Upper lobe of left lung (tissue), 4 donors: ENCODE data around the gene CLDN1.

ENCODE experiments used
- CTCF ChIP-seq, 6 experiments: fragments of 450-650 bp in 4 of 6; fragments of 200-600 bp in 2 of 6; sonication (generic) in 2 of 6; IDR thresholded peaks; one replicate each; pipeline ENCODE4 v1.5.1; 2016 to 2019; ENCODE audit warnings: antibody characterized with exemption in 6 of 6
- EP300 ChIP-seq, 4 donors: sonication (generic); formaldehyde crosslinking; IDR thresholded peaks; one replicate each; pipeline ENCODE4 v1.5.1; 2017; ENCODE audit warnings: antibody characterized with exemption in 4 of 4, control low read depth in 2 of 4
- POLR2A ChIP-seq, 4 donors: fragments of 450-650 bp; IDR thresholded peaks; one replicate each; pipeline ENCODE4 v1.5.1; 2016 to 2017; ENCODE audit warnings: antibody characterized with exemption in 4 of 4, mild to moderate bottlenecking in 2 of 4
- POLR2AphosphoS5 ChIP-seq, 2 donors: sonication (generic); formaldehyde crosslinking; IDR thresholded peaks; one replicate each; pipeline ENCODE4 v1.5.1; 2017; ENCODE audit warnings: antibody characterized with exemption in 2 of 2

- TF ChIP-seq CTCF (IDR thresholded peaks at IDR 0.05) (no peak), POLR2A (IDR thresholded peaks at IDR 0.05) (no peak), POLR2AphosphoS5 (IDR thresholded peaks at IDR 0.05) (no peak), EP300 (IDR thresholded peaks at IDR 0.05) (no peak)
These were observed 17.8 kb upstream of the CLDN1 start for GRCh38 chr3:190340071-190340470.
